NCI-H146 treated with DMSO at 0.1 percent for 48 hours (cell line): ENCODE data around the gene THOC7.

Experiments
- DNase-seq: peaks from one replicate; lab custom pipeline; 2025; ENCODE audit not compliant: unreplicated experiment; lab: John Stamatoyannopoulos, UW

The THOC7 gene

GRCh38 chr3:63878394-63879060 lies 14.9 kb upstream of the THOC7 start:
- no peak for DNase-seq

- DNase-seq, result no peak
These were observed 14.3 kb upstream of the THOC7 start for GRCh38 chr3:63877737-63878393.

- no peak for DNase-seq
These were observed 12.7 kb upstream of the THOC7 start for GRCh38 chr3:63876260-63876659.

GRCh38 chr3:63875510-63875909 lies 11.9 kb upstream of the THOC7 start:
- no peak for DNase-seq

- no peak for DNase-seq
These were observed 11.2 kb upstream of the THOC7 start for GRCh38 chr3:63874769-63875168.

- no peak for DNase-seq
These were observed 8.7 kb upstream of the THOC7 start for GRCh38 chr3:63872135-63872924.

GRCh38 chr3:63870615-63871005 lies 7.0 kb upstream of the THOC7 start:
- DNase-seq, result no peak

GRCh38 chr3:63869940-63870614 lies 6.5 kb upstream of the THOC7 start:
- no peak for DNase-seq

GRCh38 chr3:63867225-63867624 lies 3.6 kb upstream of the THOC7 start:
- DNase-seq, result no peak

GRCh38 chr3:63864965-63865327 lies 1.3 kb upstream of the THOC7 start:
- no peak for DNase-seq

- no peak for DNase-seq
These were observed 681 bp upstream of the THOC7 start for GRCh38 chr3:63864008-63864964.

GRCh38 chr3:63862804-63863149 lies 828 bp downstream of the THOC7 start:
- no peak for DNase-seq

GRCh38 chr3:63861306-63861705 lies 2.3 kb downstream of the THOC7 start:
- no peak for DNase-seq

GRCh38 chr3:63860776-63861175 lies 2.8 kb downstream of the THOC7 start:
- DNase-seq, result no peak

GRCh38 chr3:63857311-63857710 lies 6.3 kb downstream of the THOC7 start:
- no peak for DNase-seq

GRCh38 chr3:63855333-63855940 lies 8.2 kb downstream of the THOC7 start:
- DNase-seq, result no peak

GRCh38 chr3:63853106-63853505 lies 10.5 kb downstream of the THOC7 start:
- no peak for DNase-seq

- no peak for DNase-seq
These were observed 12.3 kb downstream of the THOC7 start for GRCh38 chr3:63851287-63851686.

GRCh38 chr3:63849175-63849574 lies 14.4 kb downstream of the THOC7 start:
- DNase-seq, result no peak
